GM12878 (cell line): ENCODE data around the gene ITGA1. TPM values are rescaled to one million over a fixed set of nuclear protein-coding genes. Genes with fewer than 3 reads are reported as not detected.

Source experiments
- ATAC-seq: fragments of 200-7000 bp; cut with Tn5 transposase; 3 replicates; pipeline ENCODE4 v1.9.1; 2020; ENCODE audit warnings: mild to moderate bottlenecking, moderate library complexity
- BruUV-seq: library from RNA; stranded (reverse); fragments of 400-500 nt; replicated peaks from 2 replicates; lab custom pipeline; 2021; lab: Mats Ljungman, UMichigan
- CTCF ChIA-PET: fragments of 300-600 bp; sonication (Branson Sonifier 250); formaldehyde crosslinking; extraction: SDS; loops from one replicate; lab custom pipeline; 2021; ENCODE audit warnings: inconsistent platforms; lab: Yijun Ruan, JAX
- POLR2A ChIA-PET: fragments of 350-600 bp; formaldehyde crosslinking; extraction: SDS; loops from one replicate; lab custom pipeline; 2021; ENCODE audit warnings: inconsistent platforms; lab: Charles Lee
- RAD21 ChIA-PET: fragments of 300-600 bp; sonication (Branson Sonifier 250); formaldehyde crosslinking; loops from one replicate; lab custom pipeline; 2023; ENCODE audit warnings: antibody characterized with exemption; ENCODE audit not compliant: unreplicated experiment; lab: Charles Lee
- SMC1A ChIA-PET: fragments of 300-600 bp; sonication (Branson Sonifier 250); formaldehyde crosslinking; loops from one replicate; lab custom pipeline; 2023; ENCODE audit not compliant: unreplicated experiment, uncharacterized antibody; lab: Charles Lee
- DNase-seq: peaks from one replicate; pipeline ENCODE4 v3.0.0-alpha.2; 2011; ENCODE audit warnings: low read depth, low spot score
- FAIRE-seq: peaks from 3 replicates; lab custom pipeline; 2011; peaks lifted over from hg19 to GRCh38; lab: Jason Lieb, UNC
- H2AFZ ChIP-seq: 2 replicates; pipeline ENCODE4 v1.6.0; 2011; ENCODE audit warnings: low read depth, low read length, control low read depth; ENCODE audit not compliant: control insufficient read depth
- H3K27ac ChIP-seq: 2 replicates; pipeline ENCODE4 v1.5.1; 2011; ENCODE audit warnings: control low read depth; ENCODE audit not compliant: control insufficient read depth, insufficient read depth
- H3K27me3 ChIP-seq, 2 experiments: replicated peaks in 1 of 2; 2 replicates each; pipeline versions ENCODE4 v1.6.0 to v1.6.1; 2011; ENCODE audit warnings: low read length in 1 of 2; ENCODE audit not compliant: control insufficient read depth in 2 of 2, insufficient read depth in 2 of 2
- H3K36me3 ChIP-seq, 2 experiments: 2 replicates each; pipeline ENCODE4 v1.5.1; 2011; ENCODE audit warnings: low read length in 1 of 2; ENCODE audit not compliant: control insufficient read depth in 2 of 2, insufficient read depth in 2 of 2
- H3K4me1 ChIP-seq: 2 replicates; pipeline ENCODE4 v1.6.1; 2011; ENCODE audit warnings: mild to moderate bottlenecking, low read length, moderate library complexity, mixed read lengths; ENCODE audit not compliant: control insufficient read depth, insufficient read depth
- H3K4me2 ChIP-seq: 2 replicates; pipeline ENCODE4 v1.6.0; 2011; ENCODE audit warnings: control low read depth; ENCODE audit not compliant: control insufficient read depth, insufficient read depth
- H3K4me3 ChIP-seq: fragments of 200-600 bp; sonication (generic); 2 replicates; pipeline ENCODE4 v1.5.1; 2016
- H3K79me2 ChIP-seq: 2 replicates; pipeline ENCODE4 v1.6.0; 2011; ENCODE audit warnings: low read length; ENCODE audit not compliant: control insufficient read depth, insufficient read depth
- H3K9ac ChIP-seq: 2 replicates; pipeline ENCODE4 v1.8.0; 2011; ENCODE audit warnings: low read length, control low read depth, mixed read lengths; ENCODE audit not compliant: control insufficient read depth, insufficient read depth
- H3K9me3 ChIP-seq: replicated peaks from 3 replicates; pipeline ENCODE4 v1.5.1; 2011; ENCODE audit warnings: mild to moderate bottlenecking, low read length; ENCODE audit not compliant: control insufficient read depth, insufficient read depth
- H4K20me1 ChIP-seq: 2 replicates; pipeline ENCODE4 v1.6.0; 2011; ENCODE audit not compliant: control insufficient read depth, insufficient read depth
- CHD4 ChIP-seq: fragments of 200-600 bp; sonication (generic); IDR thresholded peaks from 2 replicates; pipeline ENCODE4 v1.6.1; 2016; ENCODE audit warnings: mild to moderate bottlenecking
- ESRRA ChIP-seq: IDR thresholded peaks from 2 replicates; pipeline ENCODE4 v1.6.1; 2012; ENCODE audit warnings: mild to moderate bottlenecking, low read length, improper control_type of control experiment
- FOXK2 ChIP-seq: fragments of 450-650 bp; IDR thresholded peaks from 2 replicates; pipeline ENCODE4 v1.6.1; 2017; ENCODE audit warnings: mild to moderate bottlenecking, moderate library complexity
- HDGF ChIP-seq: fragments of 450-650 bp; IDR thresholded peaks from 2 replicates; pipeline ENCODE4 v1.6.1; 2016; ENCODE audit warnings: antibody characterized with exemption
- NR2C1 ChIP-seq: fragments of 450-650 bp; IDR thresholded peaks from 2 replicates; pipeline ENCODE4 v1.6.1; 2017; ENCODE audit warnings: antibody characterized with exemption, mild to moderate bottlenecking, moderate library complexity
- NRF1 ChIP-seq: conservative IDR thresholded peaks from 2 replicates; pipeline ENCODE4 v1.6.1; 2011; ENCODE audit warnings: mild to moderate bottlenecking, low read depth, low read length, improper control_type of control experiment
- POLR2AphosphoS5 ChIP-seq: IDR thresholded peaks from 2 replicates; pipeline ENCODE4 v1.6.1; 2011; ENCODE audit warnings: mild to moderate bottlenecking, low read length, inconsistent platforms
- POU2F2 ChIP-seq: IDR thresholded peaks from 3 replicates; pipeline ENCODE4 v1.6.1; 2011; ENCODE audit warnings: low read depth, mild to moderate bottlenecking, low read length, borderline replicate concordance
- SIN3A ChIP-seq: IDR thresholded peaks from 2 replicates; pipeline ENCODE4 v1.6.1; 2012; ENCODE audit warnings: low read depth, low read length, improper control_type of control experiment
- ZZZ3 ChIP-seq: IDR thresholded peaks from 2 replicates; pipeline ENCODE4 v1.6.1; 2011; ENCODE audit warnings: low read depth; ENCODE audit not compliant: control insufficient read depth, insufficient read length
- WGBS: methylation state at CpG from one replicate; pipeline ENCODE4 v1.1.6; 2016; ENCODE audit warnings: low lambda C conversion rate; ENCODE audit not compliant: insufficient replicate concordance, insufficient coverage; ENCODE audit errors: missing lambda C conversion rate; 5-methylcytosine and 5-hydroxymethylcytosine counted together
- in situ Hi-C: fragments of 300-500 bp; cut with MboI; formaldehyde crosslinking; loops from 9 replicates; pipeline ENCODE4 v1.14.3; 2018; ENCODE audit warnings: mixed read lengths
- intact Hi-C: fragments of 100-400 bp; cut with micrococcal nuclease; formaldehyde crosslinking; loops from one replicate; pipeline ENCODE4 v1.14.2; 2022; ENCODE audit not compliant: unreplicated experiment
- polyA plus RNA-seq, 11 experiments: library from polyadenylated mRNA; depleted of rRNA in 4 of 11; unstranded in 6 of 11; stranded (reverse) in 5 of 11; fragments of >200 nt; fragmentation: Nextera tagmentation in 4 of 11; fragmentation: Illumina TruSeq in 1 of 11; extraction: Ambion mirVana in 4 of 11; extraction: Trizol in 1 of 11; gene quantifications; 1 replicate in 1 of 11; 2 replicates in 10 of 11; pipeline versions ENCODE4 v1.2.1 to v1.2.3, GENCODE V29; 2011 to 2016; ENCODE audit warnings: inconsistent platforms in 2 of 11, missing spikeins in 2 of 11, low read depth in 1 of 11
- total RNA-seq, 4 experiments: library from RNA; depleted of rRNA in 3 of 4; stranded (reverse); fragments of >200 nt in 3 of 4; fragmentation: Illumina TruSeq in 1 of 4; extraction: Trizol in 1 of 4; gene quantifications; 2 replicates each; pipeline versions ENCODE4 v1.2.1 to v1.2.3, GENCODE V29; 2013 to 2021
- TF ChIP-seq, protein P1 (sequence below): IDR thresholded peaks from 2 replicates; pipeline ENCODE4 v1.6.1; 2011; ENCODE audit warnings: borderline replicate concordance, low read depth, mild to moderate bottlenecking, moderate library complexity, mixed read lengths, low read length; ENCODE audit not compliant: insufficient read depth; ENCODE audit errors: extremely low read length
- TF ChIP-seq, protein P2 (sequence below): IDR thresholded peaks from 2 replicates; pipeline ENCODE4 v1.6.1; 2011; ENCODE audit warnings: mild to moderate bottlenecking, low read depth, low read length, moderate library complexity; ENCODE audit not compliant: insufficient replicate concordance
- TF ChIP-seq, protein P3 (sequence below): IDR thresholded peaks from 2 replicates; pipeline ENCODE4 v1.6.1; 2012; ENCODE audit warnings: low read depth, low read length, improper control_type of control experiment
- TF ChIP-seq, protein P4 (sequence below): fragments of 450-650 bp; IDR thresholded peaks from 2 replicates; pipeline ENCODE4 v1.6.1; 2017; ENCODE audit warnings: low read depth, mild to moderate bottlenecking, moderate library complexity
- TF ChIP-seq, protein P5 (sequence below): fragments of 450-650 bp; IDR thresholded peaks from 2 replicates; pipeline ENCODE4 v1.6.1; 2017; ENCODE audit warnings: mild to moderate bottlenecking, low read depth, inconsistent platforms; ENCODE audit not compliant: poor library complexity, severe bottlenecking

The ITGA1 gene
- total and polyA plus RNA-seq, 10 of the 15 experiments (the other 5 are each of a cell fraction or from before 2014, with no cell fraction given) = 0.02 to 0.56 (median 0.19) TPM

DNA sequence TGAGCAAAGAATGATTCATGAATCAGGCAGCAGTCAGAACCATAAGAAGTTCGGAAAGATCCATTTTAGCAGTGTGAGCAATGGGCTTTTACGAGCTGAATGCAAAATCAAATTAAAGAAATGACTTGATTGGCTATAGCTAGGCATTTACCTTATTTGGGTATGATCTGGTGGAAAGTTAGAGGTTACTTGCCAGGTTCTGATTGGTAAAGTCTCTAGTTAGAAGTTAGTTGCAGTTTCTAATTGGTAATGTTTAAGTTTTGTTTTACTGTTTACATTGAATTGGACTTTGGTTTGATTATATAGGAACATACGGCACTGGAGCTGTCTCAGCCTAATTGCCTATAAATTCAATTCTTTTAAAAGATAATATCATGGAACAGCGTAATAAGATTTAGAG lies 97.9 kb downstream of the ITGA1 start:
- no peak for TF ChIP-seq POLR2AphosphoS5
- no peak for TF ChIP-seq HDGF
- TF ChIP-seq ZZZ3 = no peak
- TF ChIP-seq FOXK2 = no peak
- TF ChIP-seq, protein P1, sequence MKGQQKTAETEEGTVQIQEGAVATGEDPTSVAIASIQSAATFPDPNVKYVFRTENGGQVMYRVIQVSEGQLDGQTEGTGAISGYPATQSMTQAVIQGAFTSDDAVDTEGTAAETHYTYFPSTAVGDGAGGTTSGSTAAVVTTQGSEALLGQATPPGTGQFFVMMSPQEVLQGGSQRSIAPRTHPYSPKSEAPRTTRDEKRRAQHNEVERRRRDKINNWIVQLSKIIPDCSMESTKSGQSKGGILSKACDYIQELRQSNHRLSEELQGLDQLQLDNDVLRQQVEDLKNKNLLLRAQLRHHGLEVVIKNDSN = no peak
- TF ChIP-seq, protein P2, sequence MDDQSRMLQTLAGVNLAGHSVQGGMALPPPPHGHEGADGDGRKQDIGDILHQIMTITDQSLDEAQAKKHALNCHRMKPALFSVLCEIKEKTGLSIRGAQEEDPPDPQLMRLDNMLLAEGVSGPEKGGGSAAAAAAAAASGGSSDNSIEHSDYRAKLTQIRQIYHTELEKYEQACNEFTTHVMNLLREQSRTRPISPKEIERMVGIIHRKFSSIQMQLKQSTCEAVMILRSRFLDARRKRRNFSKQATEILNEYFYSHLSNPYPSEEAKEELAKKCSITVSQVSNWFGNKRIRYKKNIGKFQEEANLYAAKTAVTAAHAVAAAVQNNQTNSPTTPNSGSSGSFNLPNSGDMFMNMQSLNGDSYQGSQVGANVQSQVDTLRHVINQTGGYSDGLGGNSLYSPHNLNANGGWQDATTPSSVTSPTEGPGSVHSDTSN = no peak
- TF ChIP-seq, protein P3, sequence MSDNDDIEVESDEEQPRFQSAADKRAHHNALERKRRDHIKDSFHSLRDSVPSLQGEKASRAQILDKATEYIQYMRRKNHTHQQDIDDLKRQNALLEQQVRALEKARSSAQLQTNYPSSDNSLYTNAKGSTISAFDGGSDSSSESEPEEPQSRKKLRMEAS = no peak
- no peak for TF ChIP-seq CHD4
- TF ChIP-seq ESRRA = no peak
- TF ChIP-seq NR2C1 = no peak
- TF ChIP-seq NRF1 = no peak
- TF ChIP-seq, protein P4, sequence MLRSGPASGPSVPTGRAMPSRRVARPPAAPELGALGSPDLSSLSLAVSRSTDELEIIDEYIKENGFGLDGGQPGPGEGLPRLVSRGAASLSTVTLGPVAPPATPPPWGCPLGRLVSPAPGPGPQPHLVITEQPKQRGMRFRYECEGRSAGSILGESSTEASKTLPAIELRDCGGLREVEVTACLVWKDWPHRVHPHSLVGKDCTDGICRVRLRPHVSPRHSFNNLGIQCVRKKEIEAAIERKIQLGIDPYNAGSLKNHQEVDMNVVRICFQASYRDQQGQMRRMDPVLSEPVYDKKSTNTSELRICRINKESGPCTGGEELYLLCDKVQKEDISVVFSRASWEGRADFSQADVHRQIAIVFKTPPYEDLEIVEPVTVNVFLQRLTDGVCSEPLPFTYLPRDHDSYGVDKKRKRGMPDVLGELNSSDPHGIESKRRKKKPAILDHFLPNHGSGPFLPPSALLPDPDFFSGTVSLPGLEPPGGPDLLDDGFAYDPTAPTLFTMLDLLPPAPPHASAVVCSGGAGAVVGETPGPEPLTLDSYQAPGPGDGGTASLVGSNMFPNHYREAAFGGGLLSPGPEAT = no peak
- TF ChIP-seq POU2F2 = no peak
- TF ChIP-seq, protein P5, sequence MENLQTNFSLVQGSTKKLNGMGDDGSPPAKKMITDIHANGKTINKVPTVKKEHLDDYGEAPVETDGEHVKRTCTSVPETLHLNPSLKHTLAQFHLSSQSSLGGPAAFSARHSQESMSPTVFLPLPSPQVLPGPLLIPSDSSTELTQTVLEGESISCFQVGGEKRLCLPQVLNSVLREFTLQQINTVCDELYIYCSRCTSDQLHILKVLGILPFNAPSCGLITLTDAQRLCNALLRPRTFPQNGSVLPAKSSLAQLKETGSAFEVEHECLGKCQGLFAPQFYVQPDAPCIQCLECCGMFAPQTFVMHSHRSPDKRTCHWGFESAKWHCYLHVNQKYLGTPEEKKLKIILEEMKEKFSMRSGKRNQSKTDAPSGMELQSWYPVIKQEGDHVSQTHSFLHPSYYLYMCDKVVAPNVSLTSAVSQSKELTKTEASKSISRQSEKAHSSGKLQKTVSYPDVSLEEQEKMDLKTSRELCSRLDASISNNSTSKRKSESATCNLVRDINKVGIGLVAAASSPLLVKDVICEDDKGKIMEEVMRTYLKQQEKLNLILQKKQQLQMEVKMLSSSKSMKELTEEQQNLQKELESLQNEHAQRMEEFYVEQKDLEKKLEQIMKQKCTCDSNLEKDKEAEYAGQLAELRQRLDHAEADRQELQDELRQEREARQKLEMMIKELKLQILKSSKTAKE = no peak
- no peak for TF ChIP-seq SIN3A
- TF ChIP-seq, all 136 proteins: peak for 0
- ChIA-PET CTCF (no interaction called here), SMC1A (no interaction called here), RAD21 (no interaction called here), POLR2A (no interaction called here)
- intact Hi-C loops = no loop called here
- no peaks in the 10 kb centered on the region for H3K27me3 ChIP-seq
- no peak overlapping the region for H3K9ac ChIP-seq
- H3K4me2 ChIP-seq = no peak overlapping the region
- no peak for DNase-seq
- H3K4me3 ChIP-seq = no peak overlapping the region
- WGBS = 33% methylated on average over 4 of the region's 4 CpGs
- BruUV-seq = no TSS peak
- no peaks in the 10 kb centered on the region for H3K36me3 ChIP-seq
- H4K20me1 ChIP-seq = no peaks in the 10 kb centered on the region
- H3K79me2 ChIP-seq = no peaks in the 10 kb centered on the region
- ATAC-seq = no peak
- no peaks in the 10 kb centered on the region for H3K4me1 ChIP-seq
- no peak overlapping the region for H3K27ac ChIP-seq
- FAIRE-seq = no peak
- no peak overlapping the region for H2AFZ ChIP-seq
- in situ Hi-C loops = no loop called here
- no peaks in the 10 kb centered on the region for H3K9me3 ChIP-seq
